ENCODE results near the gene NIPBL. TPM values are rescaled to one million over a fixed set of nuclear protein-coding genes. Genes with fewer than 3 reads are reported as not detected.
"Not testable (repeated sequence)": the region's sequence is repeated elsewhere in the genome, so short reads cannot be mapped to it uniquely, and the experiment has no call there.

Gene NIPBL
- total RNA-seq, 1 experiment from 2014 or later, result 48.1 TPM

DNA sequence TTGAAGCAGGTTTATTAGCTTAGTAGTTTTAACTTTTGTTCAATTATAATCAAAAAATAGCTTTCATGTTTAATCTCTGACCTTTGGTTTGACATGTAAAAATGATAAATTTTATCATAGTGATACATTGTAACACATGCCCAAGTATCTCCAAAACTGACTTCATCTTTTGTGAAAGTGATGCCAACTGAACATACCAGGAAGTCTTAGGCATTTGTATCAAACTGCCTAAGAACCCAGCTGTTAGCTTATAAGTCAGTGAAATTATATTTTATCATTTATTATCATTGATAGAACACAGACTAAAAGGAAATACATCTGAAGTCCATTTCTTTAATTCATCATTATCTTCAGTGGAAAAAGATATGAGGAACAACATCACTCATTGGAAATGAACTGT lies 39.1 kb downstream of the NIPBL start:
- H3K4me1 Mint-ChIP-seq (ENCODE audit: low read depth, unreplicated experiment), result no peaks in the 10 kb centered on the region
- H3K27me3 Mint-ChIP-seq (ENCODE audit: insufficient read depth, unreplicated experiment), result no peaks in the 10 kb centered on the region
- no peak overlapping the region for H3K27ac Mint-ChIP-seq (ENCODE audit: unreplicated experiment)
- TF ChIP-seq, protein P1, sequence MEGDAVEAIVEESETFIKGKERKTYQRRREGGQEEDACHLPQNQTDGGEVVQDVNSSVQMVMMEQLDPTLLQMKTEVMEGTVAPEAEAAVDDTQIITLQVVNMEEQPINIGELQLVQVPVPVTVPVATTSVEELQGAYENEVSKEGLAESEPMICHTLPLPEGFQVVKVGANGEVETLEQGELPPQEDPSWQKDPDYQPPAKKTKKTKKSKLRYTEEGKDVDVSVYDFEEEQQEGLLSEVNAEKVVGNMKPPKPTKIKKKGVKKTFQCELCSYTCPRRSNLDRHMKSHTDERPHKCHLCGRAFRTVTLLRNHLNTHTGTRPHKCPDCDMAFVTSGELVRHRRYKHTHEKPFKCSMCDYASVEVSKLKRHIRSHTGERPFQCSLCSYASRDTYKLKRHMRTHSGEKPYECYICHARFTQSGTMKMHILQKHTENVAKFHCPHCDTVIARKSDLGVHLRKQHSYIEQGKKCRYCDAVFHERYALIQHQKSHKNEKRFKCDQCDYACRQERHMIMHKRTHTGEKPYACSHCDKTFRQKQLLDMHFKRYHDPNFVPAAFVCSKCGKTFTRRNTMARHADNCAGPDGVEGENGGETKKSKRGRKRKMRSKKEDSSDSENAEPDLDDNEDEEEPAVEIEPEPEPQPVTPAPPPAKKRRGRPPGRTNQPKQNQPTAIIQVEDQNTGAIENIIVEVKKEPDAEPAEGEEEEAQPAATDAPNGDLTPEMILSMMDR (IDR thresholded peaks at IDR 0.05; ENCODE audit: insufficient read depth in 1 of 2, low read depth in 1 of 2, low read length in 1 of 2, severe bottlenecking in 1 of 2, unreplicated experiment in 1 of 2), result no peak
- Histone ChIP-seq H3K4me1 (no peaks in the 10 kb centered on the region), H3K9me3 (no peaks in the 10 kb centered on the region), H3K4me3 (ENCODE audit: low read depth, low read length) (no peak overlapping the region), H3K27me3 (replicated peaks; ENCODE audit: control insufficient read depth, insufficient read depth, low read length) (no peaks in the 10 kb centered on the region), H3K36me3 (ENCODE audit: control insufficient read depth, insufficient read depth, low read length) (no peaks in the 10 kb centered on the region)
- no peak overlapping the region for H3K4me3 Mint-ChIP-seq (ENCODE audit: unreplicated experiment)
- intact Hi-C loops (cut with micrococcal nuclease; ENCODE audit: unreplicated experiment), result no loop called here
- CTCF ChIA-PET, result no interaction called here
- POLR2A ChIA-PET, result no interaction called here
- no peaks in the 10 kb centered on the region for H3K36me3 Mint-ChIP-seq (ENCODE audit: insufficient read depth, unreplicated experiment)
- BruUV-seq (replicated peaks), result no TSS peak
- H3K9me3 Mint-ChIP-seq (ENCODE audit: unreplicated experiment), result no peaks in the 10 kb centered on the region
- DNase-seq, result no peak

DNA sequence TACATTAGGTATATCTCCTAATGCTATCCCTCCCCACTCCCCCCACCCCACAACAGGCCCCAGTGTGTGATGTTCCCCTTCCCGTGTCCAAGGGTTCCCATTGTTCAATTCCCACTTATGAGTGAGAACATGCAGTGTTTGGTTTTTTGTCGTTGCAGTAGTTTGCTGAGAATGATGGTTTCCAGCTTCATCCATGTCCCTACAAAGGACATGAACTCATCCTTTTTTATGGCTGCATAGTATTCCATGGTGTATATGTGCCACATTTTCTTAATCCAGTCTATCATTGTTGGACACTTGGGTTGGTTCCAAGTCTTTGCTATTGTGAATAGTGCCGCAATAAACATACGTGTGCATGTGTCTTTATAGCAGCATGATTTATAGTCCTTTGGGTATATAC lies 40.0 kb downstream of the NIPBL start:
- H3K27me3 Mint-ChIP-seq (ENCODE audit: insufficient read depth, unreplicated experiment); intact Hi-C loops (cut with micrococcal nuclease; ENCODE audit: unreplicated experiment); H3K36me3 Mint-ChIP-seq (ENCODE audit: insufficient read depth, unreplicated experiment); H3K36me3 ChIP-seq (ENCODE audit: control insufficient read depth, insufficient read depth, low read length); CTCF ChIA-PET; H3K4me1 Mint-ChIP-seq (ENCODE audit: low read depth, unreplicated experiment); H3K27me3 ChIP-seq (replicated peaks; ENCODE audit: control insufficient read depth, insufficient read depth, low read length); BruUV-seq (replicated peaks); H3K4me3 Mint-ChIP-seq (ENCODE audit: unreplicated experiment); H3K4me3 ChIP-seq (ENCODE audit: low read depth, low read length); DNase-seq; POLR2A ChIA-PET; H3K9me3 ChIP-seq; H3K4me1 ChIP-seq; H3K27ac Mint-ChIP-seq (ENCODE audit: unreplicated experiment); H3K9me3 Mint-ChIP-seq (ENCODE audit: unreplicated experiment): not testable (repeated sequence)

DNA sequence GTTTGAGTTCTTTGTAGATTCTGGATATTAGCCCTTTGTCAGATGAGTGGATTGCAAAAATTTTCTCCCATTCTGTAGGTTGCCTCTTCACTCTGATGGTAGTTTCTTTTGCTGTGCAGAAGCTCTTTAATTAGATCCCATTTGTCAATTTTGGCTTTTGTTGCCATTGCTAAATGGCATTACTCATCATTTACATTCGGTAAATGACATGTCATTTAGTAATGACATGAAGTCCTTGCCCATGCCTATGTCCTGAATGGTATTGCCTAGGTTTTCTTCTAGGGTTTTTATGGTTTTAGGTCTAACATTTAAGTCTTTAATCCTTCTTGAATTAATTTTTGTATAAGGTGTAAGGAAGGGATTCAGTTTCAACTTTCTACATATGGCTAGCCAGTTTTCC lies 40.8 kb downstream of the NIPBL start:
- H3K36me3 Mint-ChIP-seq (ENCODE audit: insufficient read depth, unreplicated experiment); H3K4me3 Mint-ChIP-seq (ENCODE audit: unreplicated experiment); CTCF ChIA-PET; POLR2A ChIA-PET; H3K4me1 ChIP-seq; H3K27me3 ChIP-seq (replicated peaks; ENCODE audit: control insufficient read depth, insufficient read depth, low read length); H3K9me3 ChIP-seq; intact Hi-C loops (cut with micrococcal nuclease; ENCODE audit: unreplicated experiment); H3K9me3 Mint-ChIP-seq (ENCODE audit: unreplicated experiment); H3K4me3 ChIP-seq (ENCODE audit: low read depth, low read length); H3K36me3 ChIP-seq (ENCODE audit: control insufficient read depth, insufficient read depth, low read length); DNase-seq; H3K27ac Mint-ChIP-seq (ENCODE audit: unreplicated experiment); H3K4me1 Mint-ChIP-seq (ENCODE audit: low read depth, unreplicated experiment); H3K27me3 Mint-ChIP-seq (ENCODE audit: insufficient read depth, unreplicated experiment); BruUV-seq (replicated peaks): not testable (repeated sequence)

DNA sequence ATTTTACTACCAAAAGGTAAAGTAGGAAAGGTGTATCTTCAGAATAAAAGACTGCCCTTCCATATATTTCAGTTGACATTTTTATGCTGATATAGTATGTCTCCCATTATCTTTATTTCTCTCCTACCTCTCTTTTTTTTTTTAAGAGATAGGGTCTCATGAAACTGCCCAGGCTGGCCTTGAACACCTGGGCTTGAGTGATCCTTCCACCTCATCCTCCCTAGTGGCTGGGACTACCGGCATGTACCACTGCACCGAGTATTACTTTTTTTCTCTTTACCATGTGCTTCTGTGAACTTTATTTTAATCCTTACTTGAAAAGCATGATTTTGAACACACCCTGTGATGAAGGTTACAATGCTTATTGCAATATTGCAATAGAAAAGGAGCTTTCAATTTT lies 42.7 kb downstream of the NIPBL start:
- CTCF ChIA-PET, result no interaction called here
- no peaks in the 10 kb centered on the region for H3K27me3 ChIP-seq (replicated peaks; ENCODE audit: control insufficient read depth, insufficient read depth, low read length)
- Mint-ChIP-seq H3K9me3 (ENCODE audit: unreplicated experiment) (no peaks in the 10 kb centered on the region), H3K36me3 (ENCODE audit: insufficient read depth, unreplicated experiment) (peaks cover 8% of the 10 kb centered on the region), H3K27me3 (ENCODE audit: insufficient read depth, unreplicated experiment) (no peaks in the 10 kb centered on the region), H3K4me1 (ENCODE audit: low read depth, unreplicated experiment) (no peaks in the 10 kb centered on the region), H3K4me3 (ENCODE audit: unreplicated experiment) (no peak overlapping the region), H3K27ac (ENCODE audit: unreplicated experiment) (no peak overlapping the region)
- TF ChIP-seq, protein P1 (IDR thresholded peaks at IDR 0.05; ENCODE audit: insufficient read depth in 1 of 2, low read depth in 1 of 2, low read length in 1 of 2, severe bottlenecking in 1 of 2, unreplicated experiment in 1 of 2), result no peak
- H3K36me3 ChIP-seq (ENCODE audit: control insufficient read depth, insufficient read depth, low read length), result no peaks in the 10 kb centered on the region
- POLR2A ChIA-PET, result no interaction called here
- no peaks in the 10 kb centered on the region for H3K9me3 ChIP-seq
- H3K4me1 ChIP-seq, result no peaks in the 10 kb centered on the region
- H3K4me3 ChIP-seq (ENCODE audit: low read depth, low read length), result no peak overlapping the region
- no peak for DNase-seq
- no TSS peak for BruUV-seq (replicated peaks)
- intact Hi-C loops (cut with micrococcal nuclease; ENCODE audit: unreplicated experiment), result no loop called here

Data from Caco-2 (cell line).